Measurements from ENCODE around the gene SLC6A3.

The SLC6A3 gene

DNA sequence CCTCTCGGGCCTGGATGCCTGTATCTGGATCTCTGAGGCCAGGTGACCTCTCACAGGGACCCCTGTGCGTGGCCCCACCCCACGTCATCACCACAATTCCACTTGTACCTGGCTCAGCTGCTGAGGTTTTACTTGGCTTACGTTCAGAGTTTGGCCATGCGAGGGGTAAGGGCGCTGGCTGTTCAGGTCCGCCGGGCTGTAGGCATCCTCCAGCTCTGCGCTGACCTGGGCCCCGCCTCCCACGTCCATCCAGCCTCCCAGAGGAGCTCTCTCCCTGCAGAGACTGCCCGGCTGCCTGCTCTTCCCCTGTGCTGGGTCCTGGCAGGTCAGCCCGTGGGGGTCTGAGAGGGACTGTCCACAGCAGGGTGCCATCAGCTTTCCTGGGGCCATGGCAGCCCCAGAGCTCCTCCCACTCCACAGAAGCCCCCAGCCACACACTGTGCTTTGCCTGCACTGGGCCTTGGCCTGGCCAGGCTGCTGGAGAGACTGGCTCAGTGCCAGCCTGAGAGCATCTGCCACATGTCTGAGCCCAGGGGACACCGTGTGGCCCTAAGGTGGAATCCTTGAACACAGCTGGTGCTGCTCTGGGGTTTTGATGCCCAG, 43.6 kb downstream of the SLC6A3 start:
- intact Hi-C loops (cut with DNase I), result no loop called here

DNA sequence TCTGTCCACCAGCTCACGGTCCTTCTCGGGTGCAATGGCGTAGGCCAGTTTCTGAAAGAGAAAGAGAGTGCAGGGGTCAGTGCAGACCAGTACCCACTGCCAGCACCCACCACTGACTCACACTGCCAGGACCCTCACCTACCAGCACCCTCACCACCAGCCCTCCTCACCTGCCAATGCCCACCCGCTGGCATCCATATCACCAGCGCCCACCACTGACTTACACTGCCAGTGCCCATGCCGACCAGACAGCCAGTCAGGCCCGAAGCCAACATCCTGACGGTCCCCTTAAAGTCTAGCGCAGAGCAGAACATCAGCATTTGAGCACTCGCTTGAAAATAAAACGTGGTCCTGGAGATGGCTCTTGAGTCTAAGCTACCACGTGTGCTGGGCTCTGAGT, 44.3 kb downstream of the SLC6A3 start:
- DNase-seq, result no peak
- intact Hi-C loops (cut with DNase I), result no loop called here

More for the DNA sequence above, 43.6 kb downstream of the SLC6A3 start:
- DNase-seq, result no peak

DNA sequence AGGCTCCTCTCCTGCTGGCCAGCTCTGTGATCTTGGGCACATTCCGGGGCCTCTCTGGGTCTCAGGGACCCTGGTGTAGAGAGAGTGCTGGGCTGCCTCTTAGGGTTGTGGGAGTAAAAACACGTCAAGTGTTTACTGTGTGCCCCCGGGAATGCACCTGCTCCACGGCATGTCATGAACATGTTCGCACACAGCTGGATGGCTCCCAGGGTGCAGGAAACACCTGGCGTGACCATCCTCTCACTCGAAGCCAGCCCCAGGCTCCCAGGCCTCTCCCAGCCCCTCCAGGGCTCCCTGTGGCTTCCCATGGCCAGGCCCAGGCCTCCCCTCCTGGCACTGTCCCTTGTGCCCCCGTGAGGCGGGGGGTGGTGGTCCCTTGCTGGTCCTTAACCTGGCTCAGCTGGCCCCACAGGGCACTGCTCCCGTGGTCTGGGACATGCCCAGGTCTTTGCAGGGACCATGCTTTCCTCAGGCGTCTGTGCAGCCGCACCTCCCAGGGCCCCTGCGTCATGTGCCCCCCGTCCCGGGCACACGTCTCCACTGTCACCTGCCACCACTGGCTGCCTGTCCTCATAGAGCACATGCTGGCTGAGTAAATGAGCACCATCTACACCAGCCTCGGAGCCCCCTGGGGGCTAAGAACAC, 44.9 kb downstream of the SLC6A3 start:
- intact Hi-C loops (cut with DNase I), result no loop called here
- no peak for DNase-seq

DNA sequence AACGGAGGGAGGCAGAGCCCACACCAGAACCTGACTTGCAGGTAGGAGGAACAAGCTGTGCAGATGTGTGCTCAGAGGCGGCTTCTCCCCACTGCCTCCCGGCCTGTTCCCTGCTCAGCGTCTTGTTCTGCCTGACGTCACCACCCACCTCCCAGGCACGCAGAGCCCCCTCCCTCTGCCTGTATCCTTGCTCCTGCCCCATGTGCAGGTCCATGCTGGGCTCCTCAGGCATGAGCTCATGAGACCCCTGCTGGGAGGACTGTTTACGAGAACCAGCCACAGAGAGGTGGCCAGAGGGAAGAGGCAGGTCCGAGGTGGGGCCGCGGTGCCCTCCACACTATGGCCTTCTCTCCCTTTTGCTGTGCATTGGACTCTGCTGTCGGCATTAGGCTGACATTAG, 45.5 kb downstream of the SLC6A3 start:
- intact Hi-C loops (cut with DNase I), result no loop called here
- no peak for DNase-seq

DNA sequence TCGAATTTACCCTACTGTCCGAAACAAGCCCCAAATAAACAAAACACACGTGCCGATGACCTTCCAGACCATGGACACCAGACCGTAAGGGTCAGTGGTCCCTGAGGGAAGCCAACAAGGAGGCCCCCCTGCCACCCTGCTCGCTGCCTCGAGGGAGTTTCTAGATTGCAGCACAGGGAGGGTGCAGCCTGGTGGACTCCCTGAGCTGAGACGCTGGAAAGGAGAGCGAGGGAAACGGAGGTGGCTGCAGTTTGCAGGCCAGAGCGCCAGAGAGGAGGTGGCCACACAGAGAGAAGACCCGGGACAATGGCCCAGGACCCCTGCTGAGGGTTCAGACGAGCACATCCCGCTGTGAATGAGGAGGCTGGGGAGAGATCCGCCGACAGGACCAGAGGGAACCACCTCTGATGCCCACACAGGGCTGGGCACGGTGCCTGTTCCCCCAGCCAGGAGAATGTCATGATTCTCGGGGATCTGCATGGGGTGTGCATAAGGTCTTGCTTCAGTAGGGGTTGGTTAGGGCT, 48.9 kb downstream of the SLC6A3 start:
- intact Hi-C loops (cut with DNase I), result no loop called here
- no peak for DNase-seq

DNA sequence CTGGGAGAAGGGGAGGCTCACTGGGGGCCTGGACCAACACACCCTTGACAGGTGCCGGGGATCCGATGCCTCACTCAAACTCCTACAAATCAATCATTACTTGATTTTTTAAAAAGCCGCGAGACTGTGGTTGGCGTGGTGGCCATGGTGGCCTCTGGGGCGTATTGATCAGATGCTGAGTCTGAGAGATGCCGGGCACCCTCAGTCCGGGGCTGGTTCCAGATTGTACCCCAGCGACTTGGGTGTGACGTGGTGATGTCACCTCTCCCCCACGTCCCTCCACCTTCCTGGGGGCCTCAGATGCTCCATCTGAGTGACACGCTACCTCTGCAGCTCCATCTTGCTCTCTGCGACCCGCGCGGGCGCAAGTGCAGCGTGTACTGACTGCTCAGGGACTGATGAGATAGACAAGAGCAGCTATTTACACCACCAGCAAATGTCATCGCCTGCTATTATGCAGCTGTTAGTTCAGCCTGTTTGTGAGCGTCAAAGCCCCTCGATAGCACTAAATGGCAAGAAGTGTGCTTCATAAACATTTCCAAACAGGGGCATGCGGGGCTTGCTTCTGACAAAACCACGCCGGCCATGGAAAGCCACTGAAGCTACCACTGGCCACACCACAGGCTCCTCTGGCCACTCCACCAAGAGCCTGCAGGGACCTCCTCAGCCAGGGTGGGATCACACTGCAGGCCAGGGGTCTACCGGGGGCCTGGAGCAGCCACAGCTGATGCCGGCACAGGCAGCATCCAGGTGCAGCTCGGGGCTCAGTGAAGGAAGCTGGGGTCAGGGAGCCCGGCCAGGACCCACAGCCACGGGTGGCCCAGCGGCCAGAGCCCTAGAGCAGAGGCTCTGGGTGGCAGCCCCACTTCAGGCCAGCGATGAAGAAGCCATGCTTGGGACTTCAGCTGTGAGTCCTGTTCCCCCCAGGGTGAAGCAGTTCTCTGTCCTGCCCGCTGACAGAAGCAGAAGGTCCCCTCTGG, 50.1 kb downstream of the SLC6A3 start:
- no peak for DNase-seq
- intact Hi-C loops (cut with DNase I), result no loop called here

DNA sequence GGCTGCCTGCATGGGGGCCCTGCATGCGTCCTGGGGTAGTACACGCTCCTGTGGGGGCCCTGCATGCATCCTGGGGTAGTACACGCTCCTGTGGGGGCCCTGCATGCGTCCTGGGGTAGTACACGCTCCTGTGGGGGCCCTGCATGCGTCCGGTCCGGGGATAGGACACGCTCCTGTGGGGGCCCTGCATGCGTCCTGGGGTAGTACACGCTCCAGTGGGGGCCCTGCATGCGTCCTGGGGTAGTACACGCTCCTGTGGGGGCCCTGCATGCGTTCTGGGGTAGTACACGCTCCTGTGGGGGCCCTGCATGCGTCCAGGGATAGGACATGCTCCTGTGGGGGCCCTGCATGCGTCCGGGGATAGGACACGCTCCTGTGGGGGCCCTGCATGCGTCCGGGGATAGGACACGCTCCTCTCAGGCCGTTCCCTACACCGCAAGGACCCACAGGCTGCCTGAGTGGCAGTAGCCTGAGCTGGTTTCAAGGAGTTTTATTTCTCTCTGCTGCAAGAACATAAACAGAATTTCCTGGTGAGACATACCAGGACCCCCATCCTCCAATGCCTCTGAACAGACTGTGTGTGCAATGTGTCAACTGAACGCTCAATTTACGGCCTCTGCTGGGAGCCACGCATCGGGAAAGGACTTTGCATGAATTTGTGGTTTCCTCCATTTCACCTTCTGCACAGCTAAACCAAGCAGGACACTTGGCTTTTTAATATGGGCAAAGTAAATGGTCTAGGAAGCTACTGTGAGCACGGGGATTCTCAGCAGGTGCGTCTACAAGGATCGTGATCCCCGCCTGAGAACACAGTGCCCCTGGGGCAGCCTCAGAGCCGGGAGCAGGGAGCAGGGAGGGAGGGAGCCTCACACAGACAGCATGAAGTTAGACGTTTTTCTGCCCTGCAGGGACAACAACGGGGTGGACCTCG, 51.4 kb downstream of the SLC6A3 start:
- no peak for DNase-seq
- intact Hi-C loops (cut with DNase I), result no loop called here

DNA sequence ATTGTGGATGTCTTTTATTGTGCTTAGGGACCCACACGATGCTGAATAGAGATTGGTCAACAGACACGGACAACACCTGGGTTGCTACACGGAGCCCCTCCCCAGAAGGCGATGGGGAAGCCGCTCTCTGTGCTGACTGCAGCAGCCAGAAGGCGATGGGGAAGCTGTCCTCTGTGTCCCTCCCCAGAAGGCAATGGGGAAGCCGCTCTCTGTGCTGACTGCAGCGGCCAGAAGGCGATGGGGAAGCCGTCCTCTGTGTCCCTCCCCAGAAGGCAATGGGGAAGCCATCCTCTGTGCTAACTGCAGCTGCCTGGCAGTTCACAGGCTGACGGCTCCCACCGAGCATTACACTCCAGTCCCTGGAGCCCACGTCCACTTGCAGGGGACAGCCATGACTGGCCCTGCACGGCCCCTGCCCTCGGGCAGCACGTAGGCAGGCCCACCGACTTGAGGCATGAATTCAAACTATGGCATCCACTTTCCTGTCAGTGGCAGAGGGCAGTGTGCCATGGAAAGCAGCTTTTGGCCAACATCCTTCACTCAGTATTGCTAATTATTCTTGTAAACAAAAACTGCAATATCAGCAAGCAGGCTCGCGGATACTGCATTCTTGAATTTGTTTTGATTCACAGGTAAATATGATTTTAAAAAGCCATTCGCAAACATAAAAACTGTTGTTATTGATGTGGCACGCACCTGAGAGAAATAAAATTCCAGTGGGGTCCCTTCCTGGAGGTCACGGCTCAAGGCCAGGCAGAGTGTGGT, 52.3 kb downstream of the SLC6A3 start:
- intact Hi-C loops (cut with DNase I), result no loop called here
- no peak for DNase-seq

DNA sequence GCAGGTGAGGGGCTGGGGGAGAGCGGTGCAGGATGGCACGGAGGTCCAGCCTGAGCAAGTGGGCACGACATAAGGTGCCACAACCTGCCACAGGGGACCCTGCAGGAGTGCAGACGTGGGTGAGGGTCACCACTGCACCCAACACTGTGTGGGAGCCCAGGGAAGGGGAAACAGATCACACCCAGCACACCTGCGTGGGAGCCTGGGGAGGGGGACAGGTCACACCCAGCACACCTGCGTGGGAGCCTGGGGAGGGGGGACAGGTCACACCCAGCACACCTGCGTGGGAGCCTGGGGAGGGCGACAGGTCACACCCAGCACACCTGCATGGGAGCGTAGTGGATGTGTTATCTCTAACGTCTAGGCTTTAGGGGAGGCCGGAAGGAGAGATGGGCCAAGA, 53.0 kb downstream of the SLC6A3 start:
- intact Hi-C loops (cut with DNase I), result no loop called here
- DNase-seq, result no peak

DNA sequence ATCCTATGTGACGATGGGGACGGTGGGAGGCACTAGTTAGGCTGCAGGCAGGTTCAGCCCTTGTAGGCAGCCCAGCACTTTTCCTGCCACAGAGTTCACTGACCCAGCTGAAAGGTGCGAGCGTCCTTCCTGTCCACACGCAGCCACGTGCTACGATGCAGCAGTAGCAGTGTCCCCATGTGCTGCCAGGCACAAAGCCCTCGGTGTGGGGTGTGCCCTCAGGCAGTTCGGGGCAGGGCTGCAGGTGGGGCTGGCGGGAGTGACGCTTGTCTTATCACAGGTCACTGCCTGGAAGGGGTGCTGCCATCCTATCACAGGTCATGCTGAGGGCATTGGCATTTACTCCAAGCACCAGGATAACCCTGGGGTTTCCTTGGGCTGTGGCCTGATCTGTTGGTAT, 53.5 kb downstream of the SLC6A3 start:
- no peak for DNase-seq
- intact Hi-C loops (cut with DNase I), result no loop called here

DNA sequence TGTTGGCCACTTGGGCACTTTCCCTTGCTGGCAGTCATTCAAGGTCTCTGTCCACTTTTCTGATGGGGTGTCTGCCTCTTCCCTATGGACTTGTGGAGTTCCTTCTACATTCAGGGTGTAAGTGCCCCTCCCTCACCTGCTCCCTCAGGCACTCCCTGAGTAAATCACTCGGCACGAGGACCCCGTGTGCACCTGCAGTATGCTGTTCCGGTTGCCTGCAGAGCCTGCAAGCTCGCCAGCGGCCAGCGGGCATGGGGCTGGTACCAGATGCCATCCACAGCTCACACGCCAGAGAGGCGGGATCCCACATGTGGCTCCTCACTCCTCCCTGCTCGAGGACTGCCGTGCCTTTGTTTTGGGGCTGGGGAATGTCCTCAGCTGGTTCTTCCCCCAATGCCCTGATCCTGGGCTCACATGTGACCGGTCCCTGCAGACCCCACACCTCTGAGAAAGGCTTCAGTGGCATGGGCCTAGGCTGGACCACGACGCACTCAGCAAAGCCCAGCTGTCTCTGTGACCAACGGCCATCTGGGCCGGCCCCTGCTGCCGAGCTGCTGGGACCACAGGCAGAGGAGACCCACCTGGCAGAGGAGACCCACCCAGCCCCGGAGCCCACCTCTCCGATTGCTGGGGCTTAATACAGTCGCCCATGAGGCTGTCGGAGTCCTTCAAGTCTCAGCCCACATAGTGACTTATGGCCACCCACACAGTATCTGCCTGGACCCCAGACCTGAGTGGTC, 54.2 kb downstream of the SLC6A3 start:
- DNase-seq, result no peak
- intact Hi-C loops (cut with DNase I), result no loop called here

DNA sequence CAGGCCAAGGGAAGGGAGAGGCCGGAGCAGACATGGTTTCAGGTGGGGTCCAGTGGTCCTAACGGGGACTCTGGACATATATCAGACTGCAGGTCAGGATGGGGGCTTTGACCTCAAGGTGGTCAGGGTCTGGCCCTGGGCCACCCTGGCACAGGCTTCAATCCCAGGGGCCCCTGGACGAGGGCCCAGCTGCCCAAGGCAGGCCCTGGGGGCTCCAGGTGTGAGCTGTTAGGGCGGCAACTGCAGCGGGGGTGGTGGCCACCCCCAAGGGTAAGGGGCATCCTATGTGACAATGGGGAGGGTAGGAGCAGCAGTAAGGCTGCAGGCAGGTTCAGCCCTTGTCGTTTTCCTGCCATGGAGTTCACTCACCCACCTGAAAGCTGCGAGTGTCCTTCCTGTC, 54.9 kb downstream of the SLC6A3 start:
- no peak for DNase-seq
- intact Hi-C loops (cut with DNase I), result no loop called here

DNA sequence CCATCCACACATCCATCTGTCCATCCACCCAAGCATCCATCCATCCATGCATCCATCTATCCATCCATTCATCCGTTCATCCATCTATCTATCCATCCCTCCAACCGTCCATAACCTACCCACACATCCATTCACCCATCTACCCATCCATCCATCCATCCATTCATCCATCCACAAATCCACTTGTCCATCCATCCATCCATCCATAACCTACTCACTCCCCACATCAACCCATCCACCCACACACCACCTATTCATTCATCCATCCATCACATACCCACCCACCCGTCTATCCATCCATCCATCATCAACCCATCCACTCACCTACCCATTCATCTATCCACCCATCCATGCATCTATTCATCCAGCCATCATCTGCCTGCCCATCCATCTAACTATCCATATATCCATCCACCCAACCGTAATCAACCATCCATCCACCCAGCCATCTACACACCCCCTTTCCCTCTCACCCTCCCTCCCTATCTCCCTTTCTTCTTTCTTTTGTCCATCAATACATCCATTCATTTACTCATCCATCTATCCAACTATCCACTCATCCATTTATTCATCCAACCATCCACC, 56.8 kb downstream of the SLC6A3 start:
- intact Hi-C loops (cut with DNase I), result no loop called here
- DNase-seq, result no peak

DNA sequence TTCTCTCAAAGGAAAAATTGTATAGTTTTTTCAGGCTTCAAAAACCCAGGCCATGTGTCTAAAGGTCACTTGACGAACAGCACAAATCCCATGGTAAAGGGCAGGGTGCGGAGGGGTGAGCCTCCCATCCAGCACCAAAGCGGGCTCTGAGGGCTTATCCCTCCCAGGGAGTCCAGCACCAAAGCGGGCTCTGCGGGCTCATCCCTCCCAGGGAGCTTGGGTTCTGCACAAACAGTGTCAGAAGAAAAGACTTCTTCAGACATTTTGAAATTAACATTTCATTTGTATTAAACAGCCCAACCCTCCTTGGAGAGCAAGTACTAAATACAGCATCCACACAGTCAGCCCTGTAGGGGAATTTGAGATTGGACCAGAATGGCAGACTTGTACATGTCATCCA, 57.4 kb downstream of the SLC6A3 start:
- intact Hi-C loops (cut with DNase I), result no loop called here
- DNase-seq, result no peak

DNA sequence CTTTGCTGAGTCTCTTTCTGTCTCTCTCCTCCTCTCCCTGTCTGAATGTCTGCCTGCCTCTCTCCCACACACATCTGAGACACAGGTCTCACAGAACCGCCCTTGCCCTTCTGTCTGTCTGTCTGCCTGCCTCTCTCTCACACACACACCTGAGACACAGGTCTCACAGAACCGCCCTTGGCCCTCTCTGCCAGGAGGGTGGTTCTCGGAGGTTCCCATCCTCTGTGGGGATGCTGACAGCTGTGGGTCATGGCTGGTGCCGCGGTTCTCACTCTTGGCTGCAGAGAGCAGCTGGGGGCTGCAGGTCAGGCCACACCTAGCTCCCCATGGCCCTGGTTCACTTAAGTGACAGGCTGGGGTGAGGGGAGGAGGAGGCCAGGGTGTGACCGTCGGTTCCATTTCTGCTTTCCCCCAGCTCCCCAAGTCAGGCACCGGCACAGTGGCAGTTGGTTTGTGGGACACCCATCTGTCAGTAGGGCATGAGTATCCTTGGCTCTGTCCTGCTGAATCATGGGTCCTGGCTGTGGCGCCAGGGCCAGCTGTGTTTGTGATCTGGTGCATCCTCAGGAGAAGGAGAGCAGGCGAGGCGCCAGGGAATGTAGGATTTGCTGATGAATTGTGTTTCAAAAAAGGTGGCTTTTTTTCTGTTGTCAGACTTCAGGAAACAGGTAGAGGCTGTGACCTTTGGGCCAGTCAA, 58.0 kb downstream of the SLC6A3 start:
- DNase-seq, result peak in 9 of 42 donors; percentile 7 to 59 (median 26)
- intact Hi-C loops (cut with DNase I), result no loop called here

DNA sequence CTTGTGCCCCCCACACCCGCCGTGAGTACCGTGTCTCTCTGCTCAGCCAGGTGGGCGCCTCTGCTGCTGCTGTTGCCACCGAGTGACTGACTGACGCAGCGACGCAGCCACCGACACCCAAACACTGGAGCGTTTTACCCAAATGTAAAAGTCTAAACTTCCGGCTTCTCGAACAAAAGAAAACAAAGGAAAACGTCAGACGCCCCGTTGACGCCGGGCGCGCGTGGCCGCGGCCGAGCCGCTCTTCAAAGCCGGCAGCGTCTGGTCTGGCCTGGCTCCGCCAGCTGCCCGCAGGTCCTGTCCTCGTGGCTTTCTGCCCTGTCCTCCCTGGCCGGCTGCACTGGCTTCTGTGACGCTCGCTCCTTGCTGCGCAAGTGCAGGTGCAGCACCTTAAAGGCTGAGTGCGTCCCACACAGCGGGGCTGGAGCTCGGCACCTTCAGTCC, 58.9 kb downstream of the SLC6A3 start:
- intact Hi-C loops (cut with DNase I), result no loop called here
- DNase-seq, result peak in 37 of 42 donors; percentile 16 to 68 (median 40)

Data from head of caudate nucleus (tissue), 42 donors.